NCI-H446 (cell line): ENCODE measurements around the gene TMPRSS5.
"Not testable (repeated sequence)": the region's sequence is repeated elsewhere in the genome, so short reads cannot be mapped to it uniquely, and the experiment has no call there.

Experiments
- DNase-seq, 2 experiments: peaks; one replicate each; lab custom pipeline; 2025; lab: John Stamatoyannopoulos, UW

TMPRSS5 gene

GRCh38 chr11:113697111-113697510 is 9.0 kb downstream of the TMPRSS5 start:
- no peak for DNase-seq

DNA sequence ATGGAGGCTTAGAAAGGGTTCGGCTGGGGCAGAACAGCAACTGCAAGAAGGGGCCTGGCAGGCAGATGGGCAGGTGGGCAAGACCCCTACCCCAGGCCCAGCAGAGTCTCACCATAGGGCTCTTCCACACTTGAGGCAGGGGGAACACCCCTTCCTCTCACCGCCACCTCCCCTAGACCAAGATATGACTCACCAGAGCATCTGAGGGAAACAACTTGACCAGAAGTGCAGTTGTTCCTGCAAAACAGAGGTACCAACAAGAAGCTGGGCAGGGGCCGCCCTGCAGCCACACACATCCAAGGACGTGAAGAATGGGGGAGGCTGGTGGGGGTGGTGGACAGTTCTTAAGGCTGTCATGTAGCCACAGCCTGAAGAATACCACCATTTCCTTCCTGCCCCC is 10.9 kb downstream of the TMPRSS5 start:
- DNase-seq, result no peak

DNA sequence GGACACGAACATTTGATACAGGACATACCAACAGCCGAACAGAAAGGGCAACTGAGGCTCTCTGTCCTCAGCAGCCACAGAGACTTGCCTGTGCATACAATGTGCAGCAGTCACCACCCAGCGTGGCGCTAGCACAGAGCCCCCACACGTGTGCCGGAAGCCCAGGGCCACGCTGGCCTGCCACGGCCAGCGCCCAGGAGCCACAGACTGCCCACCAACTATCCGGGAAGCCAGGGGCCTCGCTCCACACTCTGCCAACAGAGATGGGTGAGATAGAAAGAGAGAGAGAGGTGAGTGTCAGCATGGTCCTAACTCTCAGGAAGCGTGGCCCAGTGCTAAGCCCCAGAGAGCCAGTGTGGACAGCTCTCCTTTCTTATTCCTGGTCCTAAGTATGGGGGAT is 11.7 kb downstream of the TMPRSS5 start:
- DNase-seq, result no peak

- no peak for DNase-seq
Observed at GRCh38 chr11:113693030-113693429, 13.1 kb downstream of the TMPRSS5 start.

- no peak for DNase-seq
Observed at GRCh38 chr11:113690619-113691569, 15.2 kb downstream of the TMPRSS5 start.

DNA sequence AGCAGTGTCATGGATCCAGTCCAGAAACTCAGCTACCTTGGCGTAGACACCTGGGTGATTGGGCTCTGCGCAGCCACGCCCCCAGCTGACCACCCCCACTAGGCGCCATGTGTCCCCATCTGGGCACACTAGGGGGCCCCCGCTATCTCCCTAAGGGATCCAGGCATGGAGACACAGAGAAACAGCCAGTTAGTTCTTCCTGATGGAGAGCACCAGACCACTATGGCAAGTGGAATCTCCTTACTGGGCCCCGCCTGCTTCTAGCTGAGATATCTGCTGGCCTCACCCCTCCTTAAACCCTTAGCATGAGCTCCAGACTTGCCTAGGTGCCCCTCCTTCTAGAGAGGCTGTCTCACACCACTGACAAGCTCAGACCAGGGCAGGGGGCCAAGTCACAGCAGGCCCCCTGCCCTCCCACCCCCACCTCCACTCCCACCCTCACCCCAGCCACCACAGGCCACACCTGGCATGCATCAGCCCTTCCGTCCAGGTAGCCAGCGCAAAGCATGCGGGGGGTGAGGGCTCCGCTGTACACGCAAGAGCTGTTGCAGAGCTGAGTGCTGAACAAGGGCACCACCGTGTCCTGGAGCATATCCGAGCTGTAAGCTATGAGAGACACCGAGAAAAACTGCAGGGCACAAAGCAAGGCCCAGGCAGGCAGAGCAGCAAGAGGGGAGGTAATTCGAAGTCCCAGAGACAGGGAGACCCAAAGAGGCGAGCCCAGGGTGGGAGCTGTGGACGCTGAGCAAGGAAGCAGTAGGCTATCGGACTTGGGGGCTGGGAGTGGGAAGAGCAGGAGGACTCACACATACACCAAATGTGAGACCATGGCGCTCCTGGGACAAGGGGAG is 16.1 kb downstream of the TMPRSS5 start:
- no peak for DNase-seq

- DNase-seq, result no peak
Observed at GRCh38 chr11:113685654-113686359, 20.3 kb downstream of the TMPRSS5 start.

DNA sequence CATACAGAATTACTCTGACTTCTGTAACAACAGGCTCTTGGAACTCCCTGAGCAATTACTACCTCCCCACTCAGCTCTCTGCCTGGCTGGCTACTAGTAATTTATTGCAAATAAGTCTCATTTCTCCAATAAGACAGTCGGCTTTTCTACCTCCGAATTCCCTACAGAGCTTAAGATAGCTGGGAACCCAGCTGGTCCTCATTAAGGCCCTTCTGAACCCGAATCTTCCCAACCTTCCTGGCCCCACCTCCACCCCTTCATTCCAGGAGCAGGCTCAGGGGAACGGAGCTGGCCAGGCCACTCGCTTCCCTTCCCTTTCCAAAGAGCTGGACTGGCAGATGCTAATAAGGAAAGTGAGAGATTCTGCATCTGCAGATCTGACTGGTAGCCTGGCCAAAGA is 21.6 kb downstream of the TMPRSS5 start:
- no peak for DNase-seq

DNA sequence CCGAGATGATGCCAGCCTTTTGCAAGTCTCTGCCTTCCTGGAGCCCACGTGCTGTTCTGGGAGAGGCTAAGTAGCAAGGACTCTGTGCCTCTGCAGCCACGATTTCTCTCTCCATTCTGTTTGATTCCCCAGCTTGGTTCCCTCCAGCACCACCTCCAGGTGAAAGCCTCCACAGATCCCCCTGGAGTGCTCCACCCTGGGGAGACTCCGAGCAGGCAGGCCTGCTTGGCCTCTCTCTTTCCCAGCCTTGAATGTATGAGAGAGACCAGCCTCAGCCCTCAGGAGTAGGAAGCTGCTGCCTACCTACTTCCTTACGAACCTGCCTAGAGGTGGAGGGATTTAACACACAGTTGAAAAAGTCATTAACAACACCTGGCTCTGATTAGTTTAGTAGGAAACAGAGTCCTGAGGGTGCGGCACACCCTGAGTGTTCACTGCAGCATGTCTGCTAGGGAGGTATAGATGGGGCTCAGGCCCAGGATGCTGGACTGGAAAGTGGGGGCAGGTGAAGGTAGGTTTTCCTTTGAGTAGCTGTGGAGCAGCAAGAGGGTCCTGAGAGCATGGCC is 22.5 kb downstream of the TMPRSS5 start:
- no peak for DNase-seq

- DNase-seq, result no peak
Observed at GRCh38 chr11:113681711-113682413, 24.2 kb downstream of the TMPRSS5 start.

DNA sequence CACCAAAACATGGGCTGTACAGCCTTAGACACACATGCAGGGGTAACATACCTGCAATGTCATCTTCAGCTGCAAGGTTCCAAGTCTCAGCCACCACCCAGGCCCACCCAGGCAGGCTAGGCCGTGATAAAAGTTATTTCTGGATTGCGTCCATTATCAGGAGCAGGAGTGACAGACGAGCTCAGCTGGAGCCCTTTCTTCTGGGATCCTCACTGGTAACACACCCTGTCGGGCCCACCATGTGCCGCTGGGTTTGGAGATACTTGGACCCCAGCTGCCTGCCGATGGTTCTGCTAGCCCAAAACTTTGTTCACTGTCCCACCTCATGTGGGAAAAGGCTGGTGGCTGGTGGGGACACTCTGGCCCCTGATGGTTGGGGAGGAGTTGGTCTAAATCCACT is 24.8 kb downstream of the TMPRSS5 start:
- DNase-seq, result no peak

- DNase-seq, result no peak
Observed at GRCh38 chr11:113677685-113678084, 28.4 kb downstream of the TMPRSS5 start.

DNA sequence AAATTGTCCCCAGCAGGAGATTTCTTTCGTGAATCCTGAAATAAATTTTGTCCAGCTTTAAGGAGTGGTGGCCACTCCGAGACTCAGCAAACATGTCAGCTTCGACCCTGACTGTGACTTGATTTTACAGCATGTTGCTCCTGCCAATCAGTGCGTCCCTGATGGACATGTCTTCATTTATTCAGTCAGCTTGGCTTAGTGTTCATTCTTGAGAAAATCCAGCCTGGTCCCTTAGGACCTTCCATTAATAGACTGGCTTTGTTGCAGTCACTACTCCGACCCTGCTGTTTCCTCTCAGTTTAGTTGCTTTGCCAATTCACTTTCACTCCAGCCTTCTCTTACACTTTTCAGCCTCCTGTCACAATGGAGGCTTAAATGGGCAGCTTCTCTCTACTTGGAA is 30.5 kb downstream of the TMPRSS5 start:
- DNase-seq, result no peak

GRCh38 chr11:113675003-113675561 is 31.0 kb downstream of the TMPRSS5 start:
- DNase-seq, result no peak

- DNase-seq, result no peak
Observed at GRCh38 chr11:113674397-113674685, 31.8 kb downstream of the TMPRSS5 start.

DNA sequence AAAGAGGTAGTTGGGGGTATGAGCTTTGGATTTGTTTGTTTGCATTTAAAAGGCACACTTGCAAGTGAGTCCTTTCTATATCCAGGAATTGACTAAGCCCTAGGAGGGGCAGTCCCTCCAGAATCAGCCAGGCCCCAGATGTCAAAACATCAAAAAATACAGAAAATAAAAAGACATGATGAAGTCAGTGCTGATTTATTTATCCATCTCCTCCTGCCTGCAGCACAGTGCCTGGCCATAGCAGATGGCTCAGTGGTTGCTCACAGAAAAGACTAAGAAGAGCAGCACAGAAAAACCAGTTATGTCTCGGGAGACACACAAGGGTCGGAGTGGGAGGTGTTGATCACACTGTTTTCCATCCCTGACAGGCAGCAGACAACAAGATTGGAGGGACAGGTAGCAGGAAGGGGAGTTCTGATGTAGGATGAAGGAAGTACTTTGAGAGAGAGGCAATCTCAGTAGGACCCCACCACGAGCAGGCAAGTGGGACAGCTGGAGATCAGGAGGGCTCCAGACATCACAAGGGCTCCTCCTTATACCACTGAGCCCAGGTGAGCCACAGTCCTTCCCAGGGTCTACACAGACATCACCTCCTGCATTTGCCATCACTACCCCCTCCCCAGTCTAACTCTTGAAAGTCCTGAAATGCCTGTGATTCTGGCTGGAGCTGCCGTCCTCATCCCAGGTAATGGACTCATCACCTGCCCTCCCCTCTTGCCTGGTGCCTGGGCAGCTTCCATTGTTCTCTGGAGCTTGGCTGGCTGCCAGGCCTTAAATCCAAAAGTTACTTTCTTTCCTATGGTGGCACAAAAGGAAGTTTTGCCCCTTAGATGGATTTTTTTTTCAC is 32.3 kb downstream of the TMPRSS5 start:
- no peak for DNase-seq

GRCh38 chr11:113671914-113672313 is 34.2 kb downstream of the TMPRSS5 start:
- not testable (repeated sequence) for DNase-seq

GRCh38 chr11:113670831-113671215 is 35.3 kb downstream of the TMPRSS5 start:
- no peak for DNase-seq

- no peak for DNase-seq
Observed at GRCh38 chr11:113670149-113670830, 35.8 kb downstream of the TMPRSS5 start.

GRCh38 chr11:113668255-113668654 is 37.9 kb downstream of the TMPRSS5 start:
- DNase-seq, result no peak
